Measurements from ENCODE around the gene WNK2.
A peak's percentile ranks its signal among the peaks of the same experiment; 100 is the strongest.

Gene WNK2

GRCh38 chr9:93219692-93220091, 35.8 kb downstream of the WNK2 start:
- no peak for DNase-seq

DNA sequence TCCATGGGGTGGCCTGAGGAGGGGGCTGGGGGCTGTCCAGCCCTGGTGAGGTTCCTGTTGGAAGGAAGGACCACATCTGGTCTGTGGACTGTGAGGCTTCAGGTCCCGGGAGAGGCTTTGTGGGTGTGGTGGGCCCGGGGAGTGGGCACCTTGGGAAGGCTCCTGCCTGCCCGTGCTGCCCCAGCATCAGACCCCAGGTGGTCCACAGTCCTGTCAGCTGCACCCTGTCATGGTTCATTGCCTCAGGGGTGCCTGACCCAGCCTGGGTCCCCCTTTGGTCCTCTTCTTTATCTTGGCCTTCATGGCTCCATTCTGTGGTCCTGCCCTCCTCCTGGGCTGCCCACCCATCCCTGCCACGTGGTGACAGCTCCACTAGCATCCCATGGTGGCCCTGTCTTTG, 36.7 kb downstream of the WNK2 start:
- DNase-seq = no peak

DNA sequence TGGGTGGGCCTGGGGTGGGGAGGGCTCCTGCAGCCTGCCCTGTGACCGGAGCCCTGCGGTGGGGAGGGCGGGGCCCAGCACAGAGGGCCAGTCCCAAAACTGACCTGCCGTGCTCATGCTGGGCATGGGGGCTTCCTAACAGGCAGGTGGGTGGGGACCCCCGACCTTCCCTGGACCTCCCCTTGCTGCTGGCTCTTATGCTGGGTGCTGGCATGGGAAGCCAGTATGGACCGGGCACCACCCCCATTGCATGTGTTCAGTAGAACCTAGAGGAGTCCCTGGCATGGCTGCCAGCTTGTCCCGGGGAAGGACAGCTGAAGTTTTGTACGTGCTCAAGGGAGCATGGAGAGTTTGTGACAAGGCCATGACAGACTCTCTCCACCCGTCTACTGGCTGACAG, 37.1 kb downstream of the WNK2 start:
- no peak for DNase-seq

DNA sequence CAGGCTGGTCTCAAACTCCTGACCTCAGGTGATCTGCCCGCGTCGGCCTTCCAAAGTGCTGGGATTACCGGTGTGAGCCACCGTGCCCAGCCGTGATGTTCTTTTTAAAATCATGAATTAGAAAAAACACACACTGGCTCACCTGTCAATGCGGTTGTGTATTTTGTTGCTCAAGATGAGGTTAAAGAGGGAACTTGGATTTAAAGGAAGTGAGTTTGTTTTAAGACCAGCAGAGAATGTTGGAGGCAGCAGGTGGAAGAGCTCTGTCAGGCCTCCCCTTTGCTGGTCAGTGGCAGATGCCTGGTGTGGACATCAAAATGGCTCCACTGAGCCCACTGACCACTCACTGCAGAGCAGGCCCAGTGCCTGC, 38.9 kb downstream of the WNK2 start:
- no peak for DNase-seq

GRCh38 chr9:93223260-93224180, 39.6 kb downstream of the WNK2 start:
- DNase-seq = no peak

DNA sequence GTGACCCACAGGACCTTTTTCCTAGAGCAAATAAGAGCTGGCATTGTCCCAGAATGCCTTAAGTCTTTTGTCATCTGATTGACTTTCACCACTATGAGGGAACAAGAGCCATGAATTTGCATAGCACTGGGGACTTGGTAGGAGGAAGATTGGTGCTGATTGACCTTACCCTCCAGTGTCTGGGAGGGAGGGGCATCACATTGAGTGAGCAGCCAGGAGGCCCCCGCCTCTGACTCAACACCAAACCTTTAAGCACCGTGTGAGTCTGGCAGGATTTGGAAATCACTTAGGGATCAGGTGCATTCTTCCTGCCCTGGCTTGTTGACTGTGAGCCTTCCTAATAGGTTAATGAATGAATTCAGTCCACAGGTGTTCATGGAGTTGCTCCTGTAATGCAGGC, 40.7 kb downstream of the WNK2 start:
- DNase-seq = no peak

DNA sequence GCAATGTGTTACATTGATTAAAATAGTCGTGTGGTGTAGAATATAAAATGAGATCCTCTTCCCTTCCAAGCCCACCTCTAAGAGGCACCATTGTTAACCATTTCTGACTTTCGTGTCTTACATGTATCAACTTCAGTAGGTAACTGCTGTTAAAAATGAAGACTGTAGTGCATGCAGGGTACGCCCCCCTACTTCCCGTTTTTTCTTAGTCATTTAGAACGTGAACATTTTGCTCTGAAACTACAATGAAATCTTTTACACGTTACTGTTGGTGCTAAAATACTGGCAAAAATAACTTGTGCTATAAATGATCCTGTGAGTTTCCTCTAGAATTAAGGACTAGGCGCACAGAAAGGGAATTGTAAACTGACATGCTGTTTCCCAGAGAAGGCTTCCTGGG, 41.5 kb downstream of the WNK2 start:
- no peak for DNase-seq

- DNase-seq = no peak
Measured at GRCh38 chr9:93225892-93226291, 42.0 kb downstream of the WNK2 start.

- DNase-seq = no peak
Measured at GRCh38 chr9:93226819-93227218, 42.9 kb downstream of the WNK2 start.

GRCh38 chr9:93228030-93228429, 44.1 kb downstream of the WNK2 start:
- DNase-seq = no peak

DNA sequence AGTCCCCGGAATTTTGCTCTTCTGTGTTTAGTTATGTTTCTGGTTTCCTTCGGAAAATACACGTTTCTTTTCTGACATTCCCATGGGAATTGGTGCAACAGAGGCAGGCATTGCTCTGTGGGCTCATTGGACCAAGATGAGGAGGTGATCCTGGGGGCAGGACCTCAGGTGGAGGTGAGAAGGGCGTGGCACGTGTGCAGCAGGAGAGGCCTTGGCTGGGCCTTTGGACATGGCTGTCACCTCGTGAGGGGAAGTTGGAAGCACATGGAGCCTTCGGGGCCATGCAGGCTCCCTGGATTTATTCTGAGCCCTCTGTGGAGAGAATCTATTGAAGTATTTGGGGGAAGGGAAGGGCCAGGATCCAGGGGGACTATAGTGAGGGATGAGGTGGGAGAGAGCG, 44.5 kb downstream of the WNK2 start:
- no peak for DNase-seq

- no peak for DNase-seq
Measured at GRCh38 chr9:93229636-93230035, 45.7 kb downstream of the WNK2 start.

DNA sequence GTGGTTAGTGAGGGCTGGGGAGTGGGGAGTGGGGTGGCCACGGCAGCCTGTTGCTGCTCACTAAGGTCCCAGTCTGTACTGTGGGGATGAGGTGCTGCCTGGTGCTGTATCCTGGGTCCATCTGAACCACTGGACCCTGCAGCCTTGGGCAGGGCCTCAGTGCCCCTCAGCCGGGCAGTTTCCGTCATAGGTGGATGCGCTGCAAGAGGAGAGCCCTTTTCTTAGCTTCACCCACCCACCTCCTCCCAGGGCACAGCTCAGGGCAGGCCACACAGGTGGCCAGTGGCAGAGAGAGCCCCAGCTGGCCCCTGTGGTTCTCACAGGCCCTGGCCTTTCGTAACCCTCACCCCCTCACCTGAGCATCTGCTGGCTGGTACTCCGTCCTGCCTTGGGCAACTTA, 46.2 kb downstream of the WNK2 start:
- no peak for DNase-seq

GRCh38 chr9:93230601-93231000, 46.7 kb downstream of the WNK2 start:
- no peak for DNase-seq

DNA sequence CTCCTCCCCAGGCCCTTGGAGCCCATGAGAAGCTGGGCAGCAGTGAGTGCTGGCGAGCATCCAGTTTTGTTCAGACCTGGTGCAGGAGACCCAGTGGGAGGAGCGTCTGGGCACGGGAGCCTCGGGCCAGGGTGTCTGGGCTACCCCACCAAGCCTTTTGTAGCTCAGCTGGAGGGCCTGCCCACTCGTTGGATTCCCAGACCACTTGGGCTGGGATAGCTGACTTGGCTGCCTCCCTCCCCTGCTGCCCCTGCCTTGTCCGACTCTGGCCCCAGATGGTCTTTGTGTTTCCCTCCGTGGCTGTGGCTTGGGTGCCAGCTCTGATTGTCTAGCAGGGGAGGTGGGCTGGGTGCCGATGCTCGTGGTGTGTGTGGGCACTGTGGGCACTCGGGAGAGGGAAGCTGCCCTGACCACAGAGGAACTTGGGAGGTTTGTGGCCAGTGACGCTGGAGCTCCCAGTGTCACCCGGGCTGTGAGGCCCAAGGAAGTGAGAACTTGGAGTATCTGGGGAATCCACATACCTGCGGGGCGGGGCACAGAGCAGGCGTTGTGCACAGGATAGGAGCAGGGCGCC, 47.3 kb downstream of the WNK2 start:
- DNase-seq = peak; percentile 58

DNA sequence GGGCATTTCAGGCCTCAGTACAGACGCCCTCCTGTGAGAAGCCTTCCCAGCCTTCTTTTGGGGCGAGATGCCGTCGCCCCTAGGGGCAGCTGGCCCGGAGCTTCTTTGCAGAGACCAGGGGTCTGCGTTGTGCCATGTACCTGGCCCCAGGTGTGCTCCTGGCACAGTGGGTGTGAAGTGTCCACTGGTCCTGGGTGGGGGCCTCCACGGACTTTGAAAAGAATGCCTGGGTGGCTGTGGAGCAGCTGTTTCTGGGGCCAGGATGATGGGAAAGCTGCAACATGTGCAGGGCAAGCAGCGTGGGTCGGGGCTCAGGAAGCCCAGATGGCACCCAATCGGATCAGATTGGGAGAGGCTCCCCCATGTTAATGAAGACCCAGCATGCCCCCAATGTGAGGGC, 47.8 kb downstream of the WNK2 start:
- DNase-seq = no peak

DNA sequence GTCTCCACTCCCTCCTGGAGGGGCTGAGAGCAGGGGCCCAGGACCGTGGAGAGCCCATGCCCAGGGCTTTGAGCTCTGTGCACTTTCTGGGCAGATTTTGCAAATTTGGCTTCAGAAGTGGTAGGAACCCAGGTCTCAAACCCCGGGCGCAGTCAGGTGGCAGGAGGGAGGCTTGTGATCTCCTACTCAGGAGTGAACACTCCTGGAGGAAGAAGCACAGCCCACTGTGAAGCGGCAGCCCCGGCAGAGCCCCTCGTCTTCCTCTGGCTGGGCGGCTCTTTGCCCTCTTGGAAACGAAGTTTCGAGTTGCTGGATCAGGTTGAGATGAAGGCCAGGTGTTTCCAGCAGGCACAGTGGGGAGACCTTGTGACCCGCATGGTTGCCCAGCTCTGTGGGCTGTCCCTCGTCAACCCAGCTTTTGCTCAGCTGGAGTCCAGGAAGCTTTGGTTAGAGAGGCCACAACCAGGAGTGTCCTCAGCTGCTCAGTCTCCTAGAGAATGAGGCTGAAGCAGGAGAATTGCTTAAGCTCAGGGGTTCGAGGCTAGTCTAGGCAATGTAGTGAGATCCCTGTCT, 48.5 kb downstream of the WNK2 start:
- DNase-seq = no peak

GRCh38 chr9:93233033-93233432, 49.1 kb downstream of the WNK2 start:
- DNase-seq = no peak

DNA sequence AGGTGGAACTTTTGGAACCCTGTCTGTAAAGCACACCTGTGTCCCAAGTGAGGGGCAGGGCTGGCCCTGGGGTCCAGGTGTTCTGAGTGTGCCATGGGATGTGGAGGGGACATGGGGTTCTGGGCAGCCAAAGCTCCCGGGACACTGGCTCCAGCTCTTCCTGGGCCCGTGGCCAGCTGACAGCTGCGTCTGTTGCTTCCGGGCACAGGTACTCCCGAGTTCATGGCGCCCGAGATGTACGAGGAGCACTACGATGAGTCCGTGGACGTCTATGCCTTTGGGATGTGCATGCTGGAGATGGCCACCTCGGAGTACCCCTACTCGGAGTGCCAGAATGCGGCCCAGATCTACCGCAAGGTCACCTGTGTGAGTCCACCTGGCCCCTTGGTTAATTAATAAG, 50.7 kb downstream of the WNK2 start:
- DNase-seq = no peak

DNA sequence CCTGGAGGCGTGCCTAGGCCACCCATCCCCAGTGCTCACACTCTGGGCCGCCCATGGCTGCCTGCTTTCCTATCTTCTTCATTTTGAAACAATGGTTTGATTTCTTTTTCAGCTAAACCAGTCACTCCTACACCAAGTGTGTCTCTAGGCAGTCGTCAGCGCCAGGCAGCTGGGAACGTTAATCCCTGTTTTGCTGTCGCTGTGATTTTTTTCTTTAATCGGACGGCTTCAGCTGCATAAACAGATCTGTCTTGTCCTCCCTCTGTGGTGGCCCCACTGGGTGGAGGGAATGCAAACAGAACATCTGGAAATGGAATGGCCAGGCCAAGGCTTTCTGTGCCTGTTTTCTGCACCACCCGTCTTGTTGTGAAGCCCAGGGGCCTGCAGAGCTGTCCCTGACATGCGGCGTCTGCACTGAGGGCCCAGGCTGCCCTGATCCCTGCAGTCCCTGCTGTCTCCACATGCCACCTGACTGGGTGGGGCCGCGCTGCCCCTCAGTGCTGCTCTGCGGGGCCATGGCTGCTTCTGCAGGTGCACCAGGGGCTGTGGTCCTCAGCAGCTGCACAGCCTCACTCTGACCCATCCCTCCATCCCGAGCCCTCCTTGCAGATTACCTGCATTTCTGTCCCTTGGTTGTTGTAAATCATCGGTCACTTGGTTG, 51.5 kb downstream of the WNK2 start:
- peak; percentile 80 for DNase-seq

- no peak for DNase-seq
Measured at GRCh38 chr9:93236541-93237206, 52.7 kb downstream of the WNK2 start.

GRCh38 chr9:93237540-93237939, 53.6 kb downstream of the WNK2 start:
- no peak for DNase-seq
